Measurements from ENCODE around the gene RAB3C.
"Not testable (repeated sequence)": the region's sequence is repeated elsewhere in the genome, so short reads cannot be mapped to it uniquely, and the experiment has no call there.

DNA sequence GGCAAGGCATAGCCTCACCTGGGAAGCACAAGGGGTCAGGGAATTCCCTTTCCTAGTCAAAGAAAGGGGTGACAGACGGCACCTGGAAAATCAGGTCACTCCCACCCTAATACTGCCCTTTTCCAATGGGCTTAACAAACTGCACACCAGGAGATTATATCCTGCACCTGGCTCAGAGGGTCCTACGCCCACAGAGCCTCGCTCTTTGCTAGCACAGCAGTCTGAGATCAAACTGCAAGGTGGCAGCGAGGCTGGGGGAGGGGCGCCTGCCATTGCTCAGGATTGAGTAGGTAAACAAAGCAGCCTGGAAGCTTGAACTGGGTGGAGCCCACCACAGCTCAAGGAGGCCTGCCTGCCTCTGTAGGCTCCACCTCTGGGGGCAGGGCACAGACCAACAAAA lies 9.9 kb upstream of the RAB3C start:
- TF ChIP-seq CTCF, POLR2A (IDR thresholded peaks at IDR 0.05): not testable (repeated sequence)
